NCI-H460 (cell line): ENCODE results near the gene FASN. TPM values are rescaled to one million over a fixed set of nuclear protein-coding genes. Genes with fewer than 3 reads are reported as not detected.

Source experiments
- DNase-seq: peaks from one replicate; pipeline ENCODE4 v3.0.0-alpha.2; 2016; ENCODE audit warnings: low read depth; ENCODE audit errors: extremely low read depth
- total RNA-seq: library from RNA; depleted of rRNA; stranded (reverse); fragments of >200 nt; shearing (Covaris generic); gene quantifications from 2 replicates; pipeline ENCODE4 v1.2.3, GENCODE V29; 2014

Gene FASN
- total RNA-seq, 1 experiment from 2014 or later = 54.7 TPM

DNA sequence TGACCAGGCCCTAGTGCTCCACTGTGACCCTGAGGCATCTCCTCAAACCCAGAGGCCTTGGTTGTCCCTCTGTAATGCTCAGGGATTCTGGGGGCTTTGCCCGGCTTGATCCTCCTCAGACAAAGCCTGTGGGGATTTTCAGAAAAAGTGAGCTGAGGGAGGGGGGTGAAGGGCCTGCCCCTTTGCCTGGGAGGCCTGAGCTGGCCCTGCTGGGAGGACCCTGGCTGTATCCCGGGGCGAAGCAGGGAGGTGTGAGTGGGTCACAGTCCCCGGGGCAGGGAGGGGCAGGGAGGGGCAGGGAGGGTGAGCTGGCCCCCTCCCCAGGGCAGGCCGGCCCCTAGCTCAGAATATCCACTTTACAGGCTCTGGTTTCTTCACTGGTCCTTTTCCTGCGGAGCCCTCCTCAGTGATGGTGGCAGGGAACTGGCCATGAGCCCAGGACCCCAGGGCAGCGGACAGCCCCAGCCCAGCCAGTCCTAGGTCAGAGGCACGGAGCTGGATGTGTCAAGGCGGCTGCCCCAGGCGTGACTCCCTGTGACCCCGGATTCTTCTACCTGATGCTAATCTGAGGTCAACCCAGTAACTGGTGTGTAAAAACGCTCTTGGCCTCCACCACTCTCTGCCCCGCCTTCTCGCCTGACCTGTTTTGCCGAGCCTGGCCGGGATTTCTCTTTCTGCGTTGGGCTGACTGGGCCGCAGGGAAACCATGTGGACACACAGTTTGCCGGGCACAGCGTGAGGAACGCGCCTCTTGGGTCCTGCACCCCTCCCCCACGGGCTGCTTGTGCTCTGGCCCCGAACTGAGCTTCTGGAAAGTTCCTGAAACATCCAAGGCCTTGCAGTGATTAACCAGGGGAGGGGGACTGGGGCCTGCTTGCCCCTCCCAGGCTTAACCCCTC lies 5.8 kb upstream of the FASN start:
- DNase-seq = no peak

DNA sequence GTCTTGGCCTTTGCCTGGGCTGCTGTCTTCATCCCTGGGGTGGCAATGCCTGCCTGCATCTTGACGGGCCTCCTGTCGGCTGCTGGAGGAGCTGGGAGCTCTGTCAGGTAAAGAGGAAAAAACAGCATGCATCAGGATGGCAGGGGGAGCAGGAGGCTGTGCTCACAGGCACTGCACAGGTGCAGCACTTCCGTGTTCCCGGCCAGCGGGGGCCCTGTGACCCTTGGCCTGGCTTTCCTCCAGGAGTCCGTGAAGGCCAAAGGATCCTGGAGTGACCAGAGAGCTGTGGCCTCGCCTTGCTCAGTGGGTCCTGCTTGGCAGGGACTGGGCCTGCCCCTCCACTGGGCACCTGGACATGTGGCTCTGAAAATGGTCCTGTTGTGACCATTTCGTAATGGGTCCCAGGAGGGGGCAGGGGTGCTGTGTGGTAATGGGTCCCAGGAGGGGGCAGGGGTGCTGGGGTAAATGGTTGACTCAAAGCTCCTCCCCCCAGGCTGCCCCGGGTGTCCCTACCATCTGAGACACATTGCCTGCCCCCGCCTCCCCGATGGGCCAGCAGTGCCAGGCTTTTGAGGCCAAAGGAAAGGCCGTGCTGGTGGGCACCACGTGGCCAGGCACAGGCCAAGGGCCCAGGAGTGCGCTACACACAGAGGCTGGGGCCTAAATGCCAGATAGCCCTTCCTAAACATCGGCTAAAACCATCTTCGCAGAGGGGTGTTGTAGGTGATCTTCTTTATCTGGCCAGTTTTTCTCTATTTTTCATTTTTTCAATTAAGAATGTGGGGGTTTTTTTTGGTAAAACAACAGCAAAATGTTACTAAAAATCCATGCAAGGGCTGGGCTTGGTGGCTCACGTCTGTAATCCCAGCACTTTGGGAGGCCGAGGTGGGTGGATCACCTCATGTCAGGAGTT lies 4.0 kb upstream of the FASN start:
- DNase-seq = no peak

GRCh38 chr17:82101301-82101715 lies 3.3 kb upstream of the FASN start:
- DNase-seq = no peak

- no peak for DNase-seq
These were observed 2.7 kb upstream of the FASN start for GRCh38 chr17:82100502-82101298.

DNA sequence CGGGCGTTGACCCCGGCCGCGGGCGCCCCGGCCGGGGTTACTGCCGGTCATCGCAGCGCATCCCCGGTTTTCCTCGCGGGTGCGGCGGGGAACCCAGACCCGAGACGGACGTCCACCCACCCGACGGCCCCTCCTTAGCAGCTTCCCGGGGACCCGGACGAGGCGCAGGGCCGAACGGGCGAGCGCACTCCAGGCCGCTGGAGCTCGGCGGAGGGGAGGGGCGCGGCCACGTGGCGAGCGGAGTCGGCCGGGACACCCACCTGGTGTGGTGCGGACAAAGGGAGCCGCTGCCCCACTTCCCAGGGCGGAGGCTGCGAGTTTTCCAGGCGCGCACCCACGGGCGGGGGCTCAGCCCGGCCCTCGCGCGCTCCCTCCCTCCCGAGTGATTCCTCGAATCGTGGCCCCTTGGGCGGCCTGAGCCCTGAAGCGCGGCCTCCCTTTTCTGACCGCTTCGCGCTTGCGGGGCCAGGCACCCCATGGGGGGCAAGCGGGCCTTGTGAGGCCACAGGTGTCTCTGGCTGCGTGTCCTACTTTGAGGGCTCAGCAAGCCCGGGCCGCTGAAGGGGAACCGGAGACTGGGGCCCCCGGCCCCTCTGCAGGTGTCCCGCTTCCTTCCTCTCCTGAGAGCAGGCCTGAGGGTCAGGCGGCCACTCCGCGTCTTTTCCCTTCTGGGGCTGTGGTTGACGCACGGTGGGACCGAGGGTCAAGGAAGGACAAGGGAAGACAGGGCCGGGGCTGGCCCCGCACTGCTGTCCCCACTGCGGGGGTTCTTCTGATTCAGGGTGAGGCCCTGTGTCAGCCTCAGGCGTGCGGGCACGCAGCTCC lies 1.1 kb upstream of the FASN start:
- no peak for DNase-seq

GRCh38 chr17:82097919-82098168 lies 192 bp downstream of the FASN start:
- DNase-seq = no peak

DNA sequence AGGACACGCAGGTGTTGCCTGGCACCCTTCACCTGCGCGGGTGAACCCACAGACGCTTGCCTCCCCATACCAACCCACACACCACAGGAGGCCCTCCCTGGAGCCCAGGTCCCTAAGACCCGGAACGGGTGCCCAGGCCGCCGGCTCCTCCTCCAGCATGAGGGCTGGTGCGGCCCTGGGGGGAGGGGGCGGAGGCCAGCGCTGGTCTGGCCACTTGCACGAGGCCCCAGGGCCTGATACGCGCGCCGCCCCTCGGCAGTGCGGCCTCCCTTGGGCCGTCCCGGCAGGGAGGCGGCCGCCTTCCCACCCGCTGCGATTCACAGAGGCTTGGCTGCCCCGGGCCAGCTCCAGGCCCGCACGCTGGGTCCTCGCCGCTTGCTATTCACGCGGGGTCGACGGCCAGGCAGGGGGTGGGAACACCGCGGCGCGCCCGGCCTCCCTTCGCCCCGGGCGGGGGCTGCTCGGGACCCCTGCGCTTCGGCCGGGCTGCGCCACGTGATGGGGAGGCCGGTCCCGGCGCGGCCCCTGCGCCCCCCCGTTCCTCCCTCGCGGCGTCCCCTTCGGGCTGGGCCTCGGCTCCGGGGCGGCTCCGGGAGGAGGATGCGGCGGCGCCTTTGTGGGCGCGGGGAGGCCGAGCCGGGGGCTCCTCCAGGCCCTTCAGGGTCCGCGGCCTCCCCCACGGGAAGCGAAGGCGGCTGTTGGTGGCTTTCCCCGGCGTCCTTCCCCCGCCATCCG lies 685 bp downstream of the FASN start:
- peak; percentile 30 for DNase-seq

DNA sequence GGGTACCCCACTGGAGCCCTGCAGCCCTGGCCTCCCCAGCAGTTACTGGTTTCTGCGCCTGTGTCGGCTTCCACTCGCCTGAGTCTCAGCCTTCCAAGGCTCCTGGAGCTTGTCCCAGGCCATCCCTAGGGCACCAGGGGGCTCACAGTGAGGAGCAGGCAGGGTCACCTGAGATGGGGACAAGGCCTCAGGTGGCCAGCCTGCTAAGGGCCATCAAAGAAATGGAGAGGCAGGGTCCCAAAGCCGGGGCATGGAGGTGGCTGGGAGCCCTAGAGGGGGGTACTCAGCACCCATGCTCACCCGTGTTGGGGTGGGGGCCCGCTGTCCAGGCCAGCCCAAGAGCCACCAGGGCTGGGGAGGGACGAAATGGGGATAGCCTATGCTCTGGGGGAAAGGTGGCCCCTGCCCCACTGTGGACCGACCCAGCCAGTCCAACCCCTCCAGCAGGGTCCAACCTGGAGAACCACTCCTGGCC lies 1.3 kb downstream of the FASN start:
- DNase-seq = no peak

DNA sequence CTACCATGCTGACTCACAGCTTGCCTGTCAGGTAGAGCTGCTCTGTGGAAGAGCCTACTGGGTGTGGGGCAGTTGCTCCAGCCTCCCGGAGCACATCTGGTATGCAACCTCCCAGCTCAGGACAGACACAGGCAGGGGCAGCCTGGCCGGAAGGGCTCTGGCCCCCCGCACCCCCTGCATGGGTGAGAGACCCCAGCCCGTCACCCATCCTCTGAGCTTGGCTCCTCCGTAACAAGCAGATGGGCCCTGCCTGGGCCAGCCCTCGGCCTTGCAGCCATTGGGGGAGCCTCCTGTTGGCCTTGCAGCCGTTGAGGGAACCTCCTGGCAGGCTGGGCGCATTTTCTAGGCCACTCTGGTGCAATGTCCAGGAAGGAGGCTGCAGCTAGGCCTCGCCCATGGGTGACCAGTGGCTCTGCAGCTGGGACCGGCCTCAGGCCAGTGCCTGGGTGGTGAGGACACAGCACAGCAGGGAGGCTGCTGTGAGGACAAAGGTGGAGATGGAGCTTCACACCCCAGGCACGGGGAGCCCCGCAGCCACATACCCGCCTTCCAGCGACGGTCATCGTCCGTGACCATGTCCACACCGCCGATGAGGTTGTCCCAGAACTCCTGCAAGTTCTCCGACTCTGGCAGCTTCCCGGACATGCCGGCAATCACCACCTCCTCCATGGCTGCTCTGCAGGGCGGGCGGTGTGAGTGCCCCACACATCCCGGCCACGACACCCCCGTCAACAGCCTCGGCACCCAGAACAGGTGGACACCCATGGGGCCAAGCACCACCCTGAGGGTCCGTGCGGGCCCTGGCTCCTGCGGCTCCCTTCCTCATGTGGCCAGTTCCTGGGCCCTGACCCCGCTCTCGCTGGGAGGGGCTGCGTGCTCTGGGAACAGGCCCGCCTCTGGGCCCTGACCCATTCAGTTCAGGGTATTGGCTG lies 2.0 kb downstream of the FASN start:
- no peak for DNase-seq

- DNase-seq = no peak
These were observed 2.9 kb downstream of the FASN start for GRCh38 chr17:82094931-82095776.

DNA sequence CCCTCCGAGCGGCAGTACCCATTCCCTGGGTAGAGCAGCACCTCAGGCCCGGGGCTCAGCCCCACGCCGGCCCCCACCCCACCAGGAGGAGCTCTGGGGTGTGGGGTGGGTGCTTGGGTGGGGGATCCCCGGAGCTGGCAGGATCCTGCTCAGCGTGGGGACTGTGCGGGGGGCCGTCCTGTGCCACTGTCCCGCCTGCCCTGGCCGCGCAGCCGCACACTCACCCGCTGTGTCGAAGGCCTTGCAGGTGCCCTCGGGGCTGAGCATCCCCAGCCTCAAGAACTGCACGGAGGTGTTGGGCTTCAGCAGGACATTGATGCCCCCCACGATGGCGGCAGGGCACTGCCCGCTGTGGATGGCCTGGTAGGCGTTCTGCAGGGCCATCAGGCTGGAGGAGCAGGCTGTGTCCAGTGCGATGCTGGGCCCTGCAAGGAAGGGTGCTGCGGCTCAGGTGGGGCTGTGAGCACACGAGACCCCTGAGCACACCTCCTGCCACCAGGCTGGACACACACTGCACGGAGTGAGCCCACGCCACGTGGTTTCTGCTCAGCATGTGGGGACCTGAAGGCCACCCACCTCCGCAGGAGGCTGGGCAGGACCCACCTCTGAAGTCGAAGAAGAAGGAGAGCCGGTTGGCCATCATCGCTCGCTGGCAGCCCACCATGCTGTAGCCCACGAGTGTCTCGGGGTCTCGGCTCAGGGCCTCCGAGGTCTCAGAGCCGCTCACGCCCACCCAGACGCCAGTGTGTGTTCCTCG lies 4.9 kb downstream of the FASN start:
- DNase-seq = no peak

DNA sequence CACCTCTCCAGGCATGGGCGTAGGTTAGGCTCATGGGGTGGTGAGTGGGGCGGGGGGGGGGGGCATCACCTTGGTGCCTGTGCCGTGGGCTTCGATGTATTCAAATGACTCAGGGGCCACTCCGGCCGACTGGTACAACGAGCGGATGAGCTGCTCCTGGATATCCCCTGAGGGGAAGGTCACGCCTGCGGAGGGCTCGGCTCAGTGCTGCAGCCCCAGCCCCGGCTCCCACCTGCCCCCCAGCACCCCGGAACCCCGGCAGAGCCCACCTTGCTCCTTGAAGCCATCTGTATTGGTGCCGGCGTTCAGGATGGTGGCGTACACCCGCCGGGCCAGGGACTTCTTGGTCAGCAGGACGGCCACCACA lies 5.4 kb downstream of the FASN start:
- DNase-seq = no peak

- no peak for DNase-seq
These were observed 5.9 kb downstream of the FASN start for GRCh38 chr17:82092094-82092586.

DNA sequence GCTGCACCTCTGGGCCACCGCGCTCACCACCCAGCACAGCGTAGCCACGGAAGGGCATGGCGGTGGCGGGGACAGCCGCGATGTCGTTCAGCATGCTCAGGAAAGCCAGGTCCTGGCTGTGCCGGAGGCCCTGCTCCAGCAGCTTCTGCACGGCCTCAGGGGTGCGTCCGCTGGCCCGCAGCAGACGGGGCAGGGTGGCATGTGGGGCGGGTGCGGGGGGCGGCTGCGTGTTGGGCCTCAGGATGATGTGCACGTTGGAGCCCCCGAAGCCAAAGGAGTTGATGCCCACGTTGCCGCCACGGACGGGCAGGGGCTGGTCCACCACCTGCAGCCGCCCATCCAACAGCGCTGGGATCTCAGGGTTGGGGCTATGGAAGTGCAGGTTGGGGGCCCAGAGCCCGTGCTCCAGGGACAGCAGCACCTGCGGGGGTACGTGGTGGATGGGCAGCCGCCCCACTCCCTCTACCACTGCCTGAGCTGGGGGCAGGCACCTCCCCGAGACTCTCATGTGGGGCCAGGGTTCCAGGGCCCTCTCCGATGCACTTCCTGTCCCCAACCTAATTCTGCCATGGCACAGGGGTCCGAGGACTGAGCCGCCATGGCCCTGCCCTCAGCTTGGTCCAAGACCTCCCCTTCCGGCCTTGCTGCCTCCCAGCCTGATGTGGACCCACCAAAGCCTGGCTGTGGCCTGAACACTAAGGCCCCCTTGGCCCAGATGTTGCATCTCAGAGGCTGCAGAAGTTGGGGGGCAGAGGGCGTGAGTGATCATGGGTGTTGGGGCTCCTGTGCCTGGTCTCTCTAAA lies 6.6 kb downstream of the FASN start:
- DNase-seq = no peak

- no peak for DNase-seq
These were observed 7.3 kb downstream of the FASN start for GRCh38 chr17:82090549-82091263.
